ENCODE measurements around the gene HACD2.

Gene HACD2

DNA sequence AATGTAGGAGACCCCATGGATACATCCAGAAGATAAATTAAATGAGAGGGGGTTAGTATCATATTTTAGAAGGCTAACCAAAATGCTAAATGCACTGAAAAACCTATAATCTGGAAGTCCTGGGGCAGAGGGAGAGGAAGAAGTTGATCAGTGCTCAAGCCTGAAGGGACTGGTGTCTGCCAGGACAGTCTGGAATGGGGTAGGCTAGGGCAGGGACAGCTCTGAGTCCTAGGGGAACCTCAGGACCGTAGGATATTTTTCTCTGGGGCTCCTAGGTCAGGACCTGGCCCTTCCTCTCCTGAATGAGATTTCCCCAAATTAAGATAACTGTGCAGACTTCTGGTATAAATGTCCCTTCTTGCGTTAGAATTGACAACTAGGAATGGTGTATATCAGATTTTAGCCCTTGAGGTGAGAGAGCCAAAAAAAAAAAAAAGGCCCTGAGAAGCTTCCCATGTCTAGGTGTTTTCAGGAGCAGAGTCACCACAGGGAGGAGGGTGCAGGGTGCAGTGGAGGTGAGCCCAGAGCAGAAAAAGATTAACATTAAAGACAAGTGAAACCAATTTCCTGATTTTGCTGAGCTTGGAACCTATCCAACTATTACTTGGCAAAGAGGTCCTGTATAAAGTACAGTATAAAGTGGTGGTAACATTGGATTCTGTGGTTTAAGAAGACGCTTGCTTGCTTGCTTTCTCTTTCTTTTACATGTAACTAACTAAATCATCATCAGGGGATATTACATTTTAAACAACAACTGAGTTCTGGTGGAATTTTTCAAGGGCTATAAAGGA is 63.5 kb downstream of the HACD2 start:
- TF ChIP-seq EZH2phosphoT487 (conservative IDR thresholded peaks at IDR 0.05; ENCODE audit: low read length) = no peak
- TF ChIP-seq, protein P1, sequence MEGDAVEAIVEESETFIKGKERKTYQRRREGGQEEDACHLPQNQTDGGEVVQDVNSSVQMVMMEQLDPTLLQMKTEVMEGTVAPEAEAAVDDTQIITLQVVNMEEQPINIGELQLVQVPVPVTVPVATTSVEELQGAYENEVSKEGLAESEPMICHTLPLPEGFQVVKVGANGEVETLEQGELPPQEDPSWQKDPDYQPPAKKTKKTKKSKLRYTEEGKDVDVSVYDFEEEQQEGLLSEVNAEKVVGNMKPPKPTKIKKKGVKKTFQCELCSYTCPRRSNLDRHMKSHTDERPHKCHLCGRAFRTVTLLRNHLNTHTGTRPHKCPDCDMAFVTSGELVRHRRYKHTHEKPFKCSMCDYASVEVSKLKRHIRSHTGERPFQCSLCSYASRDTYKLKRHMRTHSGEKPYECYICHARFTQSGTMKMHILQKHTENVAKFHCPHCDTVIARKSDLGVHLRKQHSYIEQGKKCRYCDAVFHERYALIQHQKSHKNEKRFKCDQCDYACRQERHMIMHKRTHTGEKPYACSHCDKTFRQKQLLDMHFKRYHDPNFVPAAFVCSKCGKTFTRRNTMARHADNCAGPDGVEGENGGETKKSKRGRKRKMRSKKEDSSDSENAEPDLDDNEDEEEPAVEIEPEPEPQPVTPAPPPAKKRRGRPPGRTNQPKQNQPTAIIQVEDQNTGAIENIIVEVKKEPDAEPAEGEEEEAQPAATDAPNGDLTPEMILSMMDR (IDR thresholded peaks at IDR 0.05; ENCODE audit: insufficient read depth, low read length, poor library complexity, severe bottlenecking) = no peak
- no peaks in the 10 kb centered on the region for H4K20me1 ChIP-seq (ENCODE audit: low read depth, low read length)
- H3K9me2 ChIP-seq (replicated peaks; ENCODE audit: insufficient read depth, low read length) = no peaks in the 10 kb centered on the region
- H3K9ac ChIP-seq (ENCODE audit: low read length) = no peak overlapping the region
- no peaks in the 10 kb centered on the region for H3K79me2 ChIP-seq (ENCODE audit: insufficient read depth, low read length)
- H3K4me3 ChIP-seq (ENCODE audit: insufficient read depth, low read length, poor library complexity, severe bottlenecking) = no peak overlapping the region
- no peaks in the 10 kb centered on the region for H3F3A ChIP-seq (ENCODE audit: insufficient read depth)
- H3K4me2 ChIP-seq (ENCODE audit: low read depth, low read length, poor library complexity, severe bottlenecking) = no peak overlapping the region
- no peaks in the 10 kb centered on the region for H3K9me3 ChIP-seq (ENCODE audit: insufficient read depth, low read length)
- H2AFZ ChIP-seq (ENCODE audit: low read depth, low read length, severe bottlenecking) = no peak overlapping the region
- H3K27me3 ChIP-seq (ENCODE audit: low read length) = no peaks in the 10 kb centered on the region
- H3K36me3 ChIP-seq (ENCODE audit: low read length) = no peaks in the 10 kb centered on the region
- no peak overlapping the region for H3K27ac ChIP-seq (ENCODE audit: low read depth, low read length)

DNA sequence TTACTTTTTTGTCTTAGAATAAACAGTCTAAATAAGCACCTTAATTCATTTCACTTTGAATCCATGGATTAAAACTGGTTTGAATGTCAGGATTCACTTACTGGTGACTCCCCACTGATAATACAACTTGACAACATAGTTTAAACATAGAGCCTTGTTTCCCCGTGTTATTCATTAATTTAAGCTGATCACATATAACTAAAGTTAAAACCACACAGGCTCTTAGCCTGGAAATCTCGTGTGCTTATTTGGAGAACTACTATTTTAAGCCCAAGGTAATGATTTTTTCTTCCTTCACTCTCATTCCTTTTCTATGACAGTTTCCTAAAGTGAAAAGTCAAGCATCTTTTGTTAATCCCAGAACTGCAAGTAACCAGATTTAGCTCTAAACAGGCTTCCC is 64.2 kb downstream of the HACD2 start:
- Histone ChIP-seq H3K36me3 (ENCODE audit: low read length) (no peaks in the 10 kb centered on the region), H2AFZ (ENCODE audit: low read depth, low read length, severe bottlenecking) (no peak overlapping the region), H3K9ac (ENCODE audit: low read length) (no peak overlapping the region), H3K27ac (ENCODE audit: low read depth, low read length) (no peak overlapping the region), H3F3A (ENCODE audit: insufficient read depth) (no peaks in the 10 kb centered on the region), H3K4me3 (ENCODE audit: insufficient read depth, low read length, poor library complexity, severe bottlenecking) (no peak overlapping the region), H4K20me1 (ENCODE audit: low read depth, low read length) (no peaks in the 10 kb centered on the region), H3K9me3 (ENCODE audit: insufficient read depth, low read length) (no peaks in the 10 kb centered on the region), H3K4me2 (ENCODE audit: low read depth, low read length, poor library complexity, severe bottlenecking) (no peak overlapping the region), H3K79me2 (ENCODE audit: insufficient read depth, low read length) (no peaks in the 10 kb centered on the region), H3K9me2 (replicated peaks; ENCODE audit: insufficient read depth, low read length) (no peaks in the 10 kb centered on the region), H3K27me3 (ENCODE audit: low read length) (no peaks in the 10 kb centered on the region)
- no peak for TF ChIP-seq EZH2phosphoT487 (conservative IDR thresholded peaks at IDR 0.05; ENCODE audit: low read length)
- TF ChIP-seq, protein P1 (IDR thresholded peaks at IDR 0.05; ENCODE audit: insufficient read depth, low read length, poor library complexity, severe bottlenecking) = no peak

DNA sequence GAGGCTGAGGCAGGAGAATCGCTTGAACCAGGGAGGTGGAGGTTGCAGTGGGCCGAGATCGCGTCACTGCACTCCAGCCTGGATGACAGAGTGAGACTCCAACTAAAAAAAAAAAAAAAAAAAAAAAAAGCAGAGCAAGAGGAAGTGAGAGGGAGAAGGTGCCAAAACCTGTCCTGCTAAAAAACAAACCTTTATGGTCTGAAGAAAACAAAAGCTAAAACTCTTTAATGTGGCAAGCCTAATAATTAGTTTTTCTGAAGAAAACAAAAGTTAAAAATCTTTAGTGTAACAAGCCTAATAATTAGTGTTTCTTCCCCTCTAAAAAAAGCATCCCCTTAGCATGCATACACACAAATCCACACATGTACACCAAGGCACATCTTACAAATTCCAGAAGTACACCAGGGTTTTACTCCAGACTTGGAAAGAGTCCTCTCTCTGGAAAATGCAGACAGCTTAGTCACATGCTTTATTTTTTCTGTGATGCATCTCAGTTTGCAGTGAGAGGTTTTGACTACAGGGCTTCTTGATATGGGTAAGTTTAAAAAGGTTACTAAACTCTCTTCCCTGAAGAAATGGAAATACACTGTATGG is 65.9 kb downstream of the HACD2 start:
- Histone ChIP-seq H3K27ac (ENCODE audit: low read depth, low read length) (no peak overlapping the region), H3K79me2 (ENCODE audit: insufficient read depth, low read length) (no peaks in the 10 kb centered on the region), H2AFZ (ENCODE audit: low read depth, low read length, severe bottlenecking) (no peak overlapping the region), H3K27me3 (ENCODE audit: low read length) (no peaks in the 10 kb centered on the region), H3F3A (ENCODE audit: insufficient read depth) (no peaks in the 10 kb centered on the region), H3K36me3 (ENCODE audit: low read length) (no peaks in the 10 kb centered on the region), H3K4me3 (ENCODE audit: insufficient read depth, low read length, poor library complexity, severe bottlenecking) (no peak overlapping the region), H3K4me2 (ENCODE audit: low read depth, low read length, poor library complexity, severe bottlenecking) (no peak overlapping the region), H4K20me1 (ENCODE audit: low read depth, low read length) (no peaks in the 10 kb centered on the region), H3K9ac (ENCODE audit: low read length) (no peak overlapping the region), H3K9me3 (ENCODE audit: insufficient read depth, low read length) (no peaks in the 10 kb centered on the region), H3K9me2 (replicated peaks; ENCODE audit: insufficient read depth, low read length) (no peaks in the 10 kb centered on the region)
- TF ChIP-seq, protein P1 (IDR thresholded peaks at IDR 0.05; ENCODE audit: insufficient read depth, low read length, poor library complexity, severe bottlenecking) = no peak
- TF ChIP-seq EZH2phosphoT487 (conservative IDR thresholded peaks at IDR 0.05; ENCODE audit: low read length) = no peak

Data from SU-DHL-6 (cell line).